B cell (primary cell): Measurements from ENCODE around the gene H6PD.

Experiments used
- CTCF ChIP-seq: fragments of 200-600 bp; IDR thresholded peaks from one replicate; pipeline ENCODE4 v1.8.0; 2022; ENCODE audit warnings: antibody characterized with exemption, mild to moderate bottlenecking
- EZH2 ChIP-seq: IDR thresholded peaks from 2 replicates; pipeline ENCODE4 v1.6.1; 2012; ENCODE audit warnings: borderline replicate concordance, low read depth, mild to moderate bottlenecking, moderate library complexity, low read length; ENCODE audit not compliant: insufficient read depth, poor library complexity, severe bottlenecking

- TF ChIP-seq CTCF (no peak), EZH2 (no peak)
These were observed 58.0 kb downstream of the H6PD start, which contains the start of gene SPSB1 for GRCh38 chr1:9292361-9293240.
